Measurements from ENCODE around the gene LASP1NB.
"Not testable (repeated sequence)": the region's sequence is repeated elsewhere in the genome, so short reads cannot be mapped to it uniquely, and the experiment has no call there.

Gene LASP1NB

DNA sequence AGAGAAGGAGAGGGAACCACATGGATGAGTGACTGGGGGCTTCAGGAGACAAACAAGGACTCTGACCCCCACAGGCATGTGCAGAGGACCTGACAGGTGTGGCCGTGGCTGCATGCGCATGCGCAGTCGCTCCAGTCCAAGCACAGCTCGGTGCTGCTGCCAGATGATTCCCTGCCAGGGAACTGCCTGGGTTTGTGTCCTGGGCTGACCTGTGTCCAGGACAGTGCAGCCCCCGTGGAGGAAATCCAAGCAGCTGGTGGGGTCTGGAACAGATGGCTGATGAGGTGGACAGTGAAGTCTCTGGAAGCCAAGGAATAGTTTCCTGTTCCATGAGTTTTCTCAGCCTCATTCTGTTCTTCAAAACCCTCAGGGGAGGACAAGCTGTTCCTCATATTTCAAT, 28.2 kb upstream of the LASP1NB start:
- DNase-seq (ENCODE audit: low read depth in 3 of 3) = no peak

GRCh38 chr17:38897671-38898290, 27.6 kb upstream of the LASP1NB start:
- no peak for DNase-seq (ENCODE audit: low read depth in 3 of 3)

DNA sequence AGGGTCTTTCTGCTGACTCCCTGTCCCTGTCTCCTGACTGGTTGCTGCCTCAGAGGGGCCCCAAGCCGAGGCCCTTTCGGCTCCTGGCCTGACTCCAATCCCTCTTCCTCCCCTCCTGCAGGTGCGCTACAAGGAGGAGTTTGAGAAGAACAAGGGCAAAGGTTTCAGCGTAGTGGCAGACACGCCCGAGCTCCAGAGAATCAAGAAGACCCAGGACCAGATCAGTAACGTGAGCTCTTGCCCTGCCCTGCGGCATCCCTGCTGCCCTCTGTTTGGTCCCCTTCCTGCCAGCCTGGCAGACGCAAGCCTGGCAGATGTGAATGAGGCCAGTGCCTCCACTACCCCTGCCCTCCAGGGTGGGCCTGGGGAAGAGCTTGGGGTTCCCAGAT, 27.1 kb upstream of the LASP1NB start:
- DNase-seq (ENCODE audit: low read depth in 3 of 3) = no peak

GRCh38 chr17:38898812-38899348, 26.5 kb upstream of the LASP1NB start:
- DNase-seq (ENCODE audit: low read depth in 3 of 3) = peak; percentile 72 to 84 (median 84)

- no peak for DNase-seq (ENCODE audit: low read depth in 3 of 3)
Observed at GRCh38 chr17:38899421-38899820, 26.0 kb upstream of the LASP1NB start.

GRCh38 chr17:38900978-38901656, 24.3 kb upstream of the LASP1NB start:
- peak in 1 of 3 donors; percentile 6 for DNase-seq (ENCODE audit: low read depth in 3 of 3)

- no peak for DNase-seq (ENCODE audit: low read depth in 3 of 3)
Observed at GRCh38 chr17:38903404-38903803, 22.0 kb upstream of the LASP1NB start.

- no peak for DNase-seq (ENCODE audit: low read depth in 3 of 3)
Observed at GRCh38 chr17:38904892-38905291, 20.5 kb upstream of the LASP1NB start.

- DNase-seq (ENCODE audit: low read depth in 3 of 3) = no peak
Observed at GRCh38 chr17:38905375-38905774, 20.0 kb upstream of the LASP1NB start.

GRCh38 chr17:38906460-38907228, 18.8 kb upstream of the LASP1NB start:
- no peak for DNase-seq (ENCODE audit: low read depth in 3 of 3)

- no peak for DNase-seq (ENCODE audit: low read depth in 3 of 3)
Observed at GRCh38 chr17:38907930-38908675, 17.3 kb upstream of the LASP1NB start.

GRCh38 chr17:38908676-38909181, 16.7 kb upstream of the LASP1NB start:
- DNase-seq (ENCODE audit: low read depth in 3 of 3) = no peak

- DNase-seq (ENCODE audit: low read depth in 3 of 3) = no peak
Observed at GRCh38 chr17:38910325-38910724, 15.1 kb upstream of the LASP1NB start.

- no peak for DNase-seq (ENCODE audit: low read depth in 3 of 3)
Observed at GRCh38 chr17:38911081-38911730, 14.2 kb upstream of the LASP1NB start.

DNA sequence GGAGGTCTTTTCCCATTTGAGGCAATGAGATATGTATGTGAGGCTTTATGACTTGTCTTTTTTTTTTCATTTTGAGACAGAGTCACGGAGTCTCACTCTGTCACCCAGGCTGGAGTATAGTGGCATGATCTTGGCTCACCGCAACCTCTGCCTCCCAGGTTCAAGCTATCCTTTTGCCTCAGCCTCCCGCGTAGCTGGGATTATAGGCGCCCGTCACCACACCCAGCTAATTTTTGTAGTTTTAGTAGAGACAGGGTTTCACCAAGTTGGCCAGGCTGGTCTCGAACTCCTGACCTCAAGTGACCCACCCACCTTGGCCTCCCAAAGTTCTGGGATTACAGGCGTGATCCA, 13.7 kb upstream of the LASP1NB start:
- not testable (repeated sequence) for DNase-seq (ENCODE audit: low read depth in 3 of 3)

- no peak for DNase-seq (ENCODE audit: low read depth in 3 of 3)
Observed at GRCh38 chr17:38912221-38912813, 13.1 kb upstream of the LASP1NB start.

DNA sequence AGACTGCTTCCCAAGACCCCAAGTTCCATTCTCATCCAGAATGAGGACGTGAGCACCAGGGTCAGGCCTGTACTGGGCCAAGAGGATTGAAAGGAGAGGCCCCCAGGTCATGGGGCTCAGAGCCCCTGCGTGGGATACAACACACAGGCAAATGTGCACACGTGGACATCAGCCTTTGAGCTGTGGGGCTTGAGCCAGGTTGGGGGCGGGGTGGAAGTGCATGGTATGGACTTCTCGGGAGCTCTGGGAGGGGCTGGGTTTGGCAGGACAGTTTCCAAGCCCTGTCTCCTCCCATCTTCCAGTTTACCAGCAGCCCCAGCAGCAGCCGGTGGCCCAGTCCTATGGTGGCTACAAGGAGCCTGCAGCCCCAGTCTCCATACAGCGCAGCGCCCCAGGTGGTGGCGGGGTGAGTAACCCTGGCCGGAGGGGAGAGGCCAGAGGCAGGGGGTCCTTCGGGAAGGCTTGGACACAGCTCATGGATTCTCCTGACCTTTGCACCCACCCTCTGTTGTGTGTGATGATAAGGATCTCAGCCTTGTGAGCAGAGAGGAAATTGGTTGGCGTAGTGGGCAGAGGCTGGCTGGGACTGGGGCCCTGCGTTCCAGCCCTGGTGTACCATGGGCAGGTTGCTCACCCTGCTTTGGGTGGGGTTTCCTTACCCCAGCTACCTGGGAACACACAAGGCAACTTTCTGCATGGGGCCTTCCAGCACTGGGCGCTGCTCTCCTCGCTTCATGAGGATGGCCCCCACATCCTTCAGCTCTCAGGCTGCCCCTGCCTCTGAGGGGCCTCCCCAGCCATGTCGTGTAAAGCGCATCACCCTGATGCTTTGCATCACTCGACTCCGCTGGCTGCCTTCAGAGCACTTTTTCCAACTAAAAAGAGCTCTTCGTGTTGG, 10.4 kb upstream of the LASP1NB start:
- no peak for DNase-seq (ENCODE audit: low read depth in 3 of 3)

- no peak for DNase-seq (ENCODE audit: low read depth in 3 of 3)
Observed at GRCh38 chr17:38915639-38915995, 9.8 kb upstream of the LASP1NB start.

DNA sequence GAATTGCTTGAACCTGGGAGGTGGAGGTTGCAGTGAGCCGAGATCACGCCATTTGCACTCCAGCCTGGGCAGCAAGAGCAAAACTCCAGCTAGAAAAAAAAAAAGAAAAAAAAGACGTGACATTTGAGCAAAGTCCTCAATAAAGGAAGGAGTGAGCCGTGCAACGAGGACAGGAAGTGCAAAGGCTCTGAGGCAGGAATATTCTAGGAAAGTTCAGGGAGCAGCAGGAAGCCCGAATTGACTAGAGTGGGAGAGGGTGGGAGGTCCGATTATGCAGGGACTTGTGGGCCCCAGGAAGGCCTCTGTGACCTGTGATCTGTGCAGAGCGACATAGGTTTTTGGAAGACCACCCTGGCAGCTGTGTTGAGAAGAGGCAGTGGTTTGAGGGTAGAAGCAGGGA, 8.6 kb upstream of the LASP1NB start:
- no peak for DNase-seq (ENCODE audit: low read depth in 3 of 3)

DNA sequence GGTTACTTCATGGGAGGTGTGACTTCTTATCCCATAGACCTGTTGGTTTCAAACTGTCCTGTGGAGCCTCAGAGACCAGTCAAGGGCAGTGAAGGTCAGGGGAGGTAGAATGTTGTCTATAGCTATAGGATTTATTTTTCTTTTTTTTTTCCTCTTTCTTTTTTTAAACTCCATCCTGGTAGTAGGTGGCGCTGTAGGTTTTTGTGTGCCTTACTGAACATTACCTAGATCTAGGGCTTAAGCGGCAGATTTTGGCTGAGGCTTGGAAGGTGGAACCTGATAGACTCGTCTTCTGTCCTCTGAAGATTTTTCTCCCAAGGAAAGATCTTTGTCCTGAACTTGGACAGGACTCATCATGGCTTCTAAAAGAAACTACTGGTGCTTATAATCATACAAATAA, 8.2 kb upstream of the LASP1NB start:
- no peak for DNase-seq (ENCODE audit: low read depth in 3 of 3)
